ENCODE data around the gene NAA15.
"Not testable (repeated sequence)": the region's sequence is repeated elsewhere in the genome, so short reads cannot be mapped to it uniquely, and the experiment has no call there.

NAA15 gene

DNA sequence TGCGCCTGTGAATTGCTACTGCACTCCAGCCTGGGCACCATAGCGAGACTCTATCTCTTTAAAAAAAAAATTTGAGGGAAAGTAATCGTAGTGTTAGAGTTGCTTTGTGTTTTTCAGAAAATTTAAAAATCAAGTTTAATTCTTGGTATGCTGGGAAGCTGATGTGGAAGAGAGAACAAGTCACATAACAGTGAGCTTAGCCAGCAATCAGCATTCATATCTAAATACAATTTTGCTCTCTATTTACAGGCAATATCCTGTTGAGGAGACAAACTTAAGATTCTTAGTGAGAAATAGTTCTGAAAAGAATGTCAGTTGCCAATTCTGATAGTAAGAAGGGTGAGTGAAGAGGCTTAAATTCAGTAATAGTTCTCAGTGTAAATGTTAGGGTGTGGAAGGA, 10.6 kb downstream of the NAA15 start:
- Histone ChIP-seq H3K4me3 (ENCODE audit: low read length) (peak overlapping the region; percentile 19; the same call in 1 of the 2 replicates), H3F3A (ENCODE audit: control insufficient read depth, insufficient read depth) (peaks cover 28% of the 10 kb centered on the region), H4K20me1 (ENCODE audit: control insufficient read depth, insufficient read depth, low read depth, low read length) (peaks cover 7% of the 10 kb centered on the region; the same call in 1 of the 2 replicates), H3K27me3 (ENCODE audit: control insufficient read depth, low read length) (no peaks in the 10 kb centered on the region), H3K36me3 (ENCODE audit: control insufficient read depth, low read length) (peaks cover 62% of the 10 kb centered on the region), H3K4me2 (ENCODE audit: low read length) (peak overlapping the region; percentile 48), H3K9me2 (replicated peaks; ENCODE audit: control insufficient read depth, low read length) (no peaks in the 10 kb centered on the region), H3K79me2 (ENCODE audit: control insufficient read depth, low read length) (peaks cover 100% of the 10 kb centered on the region), H3K9me3 (ENCODE audit: control insufficient read depth, insufficient read depth, low read length) (peaks cover 4% of the 10 kb centered on the region; the same call in 1 of the 2 replicates), H3K27ac (ENCODE audit: low read depth, low read length) (peak overlapping the region; percentile 58), H3K4me1 (ENCODE audit: control insufficient read depth, low read length) (peaks cover 69% of the 10 kb centered on the region)
- TF ChIP-seq, protein P1, sequence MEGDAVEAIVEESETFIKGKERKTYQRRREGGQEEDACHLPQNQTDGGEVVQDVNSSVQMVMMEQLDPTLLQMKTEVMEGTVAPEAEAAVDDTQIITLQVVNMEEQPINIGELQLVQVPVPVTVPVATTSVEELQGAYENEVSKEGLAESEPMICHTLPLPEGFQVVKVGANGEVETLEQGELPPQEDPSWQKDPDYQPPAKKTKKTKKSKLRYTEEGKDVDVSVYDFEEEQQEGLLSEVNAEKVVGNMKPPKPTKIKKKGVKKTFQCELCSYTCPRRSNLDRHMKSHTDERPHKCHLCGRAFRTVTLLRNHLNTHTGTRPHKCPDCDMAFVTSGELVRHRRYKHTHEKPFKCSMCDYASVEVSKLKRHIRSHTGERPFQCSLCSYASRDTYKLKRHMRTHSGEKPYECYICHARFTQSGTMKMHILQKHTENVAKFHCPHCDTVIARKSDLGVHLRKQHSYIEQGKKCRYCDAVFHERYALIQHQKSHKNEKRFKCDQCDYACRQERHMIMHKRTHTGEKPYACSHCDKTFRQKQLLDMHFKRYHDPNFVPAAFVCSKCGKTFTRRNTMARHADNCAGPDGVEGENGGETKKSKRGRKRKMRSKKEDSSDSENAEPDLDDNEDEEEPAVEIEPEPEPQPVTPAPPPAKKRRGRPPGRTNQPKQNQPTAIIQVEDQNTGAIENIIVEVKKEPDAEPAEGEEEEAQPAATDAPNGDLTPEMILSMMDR (IDR thresholded peaks at IDR 0.05; ENCODE audit: low read depth, low read length, poor library complexity, severe bottlenecking), result no peak

DNA sequence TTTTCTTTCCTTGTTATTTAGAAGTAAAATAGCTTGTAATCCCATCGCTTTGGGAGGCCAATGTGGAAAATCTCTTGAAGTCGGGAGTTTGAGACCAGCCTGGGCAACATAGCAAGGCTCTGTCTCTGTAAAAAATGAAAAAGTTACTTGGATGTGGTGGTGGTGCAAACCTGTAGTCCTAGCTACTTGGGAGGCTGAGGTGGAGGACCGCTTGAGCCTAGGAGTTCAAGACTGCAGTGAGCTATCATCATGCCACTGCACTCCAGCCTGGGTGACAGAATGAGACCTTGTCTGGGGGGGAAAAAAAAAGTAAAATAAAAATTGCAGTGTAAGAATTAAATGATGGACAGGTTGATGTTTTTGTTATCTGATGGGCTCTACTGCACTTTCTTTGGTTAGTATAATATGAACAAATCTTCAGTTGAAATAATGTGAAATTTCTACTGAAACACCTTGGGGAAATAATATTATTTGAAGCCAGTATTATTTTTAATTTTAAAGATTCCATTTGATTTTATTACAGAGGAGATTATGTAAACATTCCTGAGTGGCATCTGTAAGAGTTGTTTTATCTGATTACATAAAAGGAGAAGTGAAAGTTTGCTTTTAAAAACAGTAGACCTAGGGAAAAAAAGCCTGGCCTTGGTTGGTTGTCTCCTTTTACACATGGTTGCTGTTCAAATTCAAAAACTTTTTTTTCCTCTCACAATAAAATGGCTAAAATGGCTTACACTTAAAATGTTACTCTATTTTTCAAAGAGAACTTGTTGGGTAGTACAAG, 11.4 kb downstream of the NAA15 start:
- H3K4me1 ChIP-seq (ENCODE audit: control insufficient read depth, low read length), result peaks cover 68% of the 10 kb centered on the region
- TF ChIP-seq, protein P1 (IDR thresholded peaks at IDR 0.05; ENCODE audit: low read depth, low read length, poor library complexity, severe bottlenecking), result no peak
- no peak for TF ChIP-seq EZH2phosphoT487 (IDR thresholded peaks at IDR 0.05; ENCODE audit: borderline replicate concordance, low read length)
- peaks cover 61% of the 10 kb centered on the region for H3K36me3 ChIP-seq (ENCODE audit: control insufficient read depth, low read length)

DNA sequence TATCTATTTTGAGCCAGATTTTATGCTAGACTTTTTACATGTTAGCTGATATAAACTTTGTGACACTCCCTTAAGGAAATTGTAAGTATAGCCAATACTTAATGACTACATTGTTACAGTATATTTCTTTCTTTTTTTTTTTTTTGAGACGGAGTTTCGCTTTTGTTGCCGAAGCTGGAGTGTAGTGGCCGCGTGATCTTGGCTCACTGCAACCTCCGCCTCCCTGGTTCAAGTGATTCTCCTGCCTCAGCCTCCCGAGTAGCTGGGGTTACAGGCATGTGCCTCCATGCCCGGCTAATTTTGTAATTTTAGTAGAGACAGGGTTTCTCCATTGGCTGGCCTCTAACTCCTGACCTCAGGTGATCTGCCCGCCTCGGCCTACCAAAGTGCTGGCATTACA, 12.1 kb downstream of the NAA15 start:
- H3K9me2 ChIP-seq (replicated peaks; ENCODE audit: control insufficient read depth, low read length); H3K4me3 ChIP-seq (ENCODE audit: low read length); H3K27me3 ChIP-seq (ENCODE audit: control insufficient read depth, low read length); H4K20me1 ChIP-seq (ENCODE audit: control insufficient read depth, insufficient read depth, low read depth, low read length); H3K9me3 ChIP-seq (ENCODE audit: control insufficient read depth, insufficient read depth, low read length): not testable (repeated sequence)
- Histone ChIP-seq H3K27ac (ENCODE audit: low read depth, low read length) (peak overlapping the region; percentile 58), H3K4me1 (ENCODE audit: control insufficient read depth, low read length) (peaks cover 68% of the 10 kb centered on the region), H3K36me3 (ENCODE audit: control insufficient read depth, low read length) (peaks cover 60% of the 10 kb centered on the region), H3F3A (ENCODE audit: control insufficient read depth, insufficient read depth) (peaks cover 31% of the 10 kb centered on the region), H3K79me2 (ENCODE audit: control insufficient read depth, low read length) (peaks cover 100% of the 10 kb centered on the region), H3K4me2 (ENCODE audit: low read length) (peak overlapping the region; percentile 48)

More for the DNA sequence above, 11.4 kb downstream of the NAA15 start:
- Histone ChIP-seq H3F3A (ENCODE audit: control insufficient read depth, insufficient read depth) (peaks cover 28% of the 10 kb centered on the region), H3K4me3 (ENCODE audit: low read length) (peak overlapping the region; percentile 19), H3K79me2 (ENCODE audit: control insufficient read depth, low read length) (peaks cover 100% of the 10 kb centered on the region), H3K4me2 (ENCODE audit: low read length) (peak overlapping the region; percentile 48), H3K27me3 (ENCODE audit: control insufficient read depth, low read length) (no peaks in the 10 kb centered on the region), H3K9me3 (ENCODE audit: control insufficient read depth, insufficient read depth, low read length) (peaks cover 4% of the 10 kb centered on the region; the same call in 1 of the 2 replicates), H3K9me2 (replicated peaks; ENCODE audit: control insufficient read depth, low read length) (no peaks in the 10 kb centered on the region), H3K27ac (ENCODE audit: low read depth, low read length) (peak overlapping the region; percentile 58), H4K20me1 (ENCODE audit: control insufficient read depth, insufficient read depth, low read depth, low read length) (peaks cover 4% of the 10 kb centered on the region; the same call in 1 of the 2 replicates)
